ENCODE results near the gene GNAZ.

- TF ChIP-seq CTCF (IDR thresholded peaks at IDR 0.05; ENCODE audit: insufficient read depth, low read length) (no peak), POLR2AphosphoS5 (IDR thresholded peaks at IDR 0.05; ENCODE audit: low read depth) (no peak), REST (IDR thresholded peaks at IDR 0.05; ENCODE audit: insufficient replicate concordance, low read depth) (no peak), SPI1 (IDR thresholded peaks at IDR 0.05; ENCODE audit: borderline replicate concordance, low read depth) (no peak), GABPA (IDR thresholded peaks at IDR 0.05; ENCODE audit: low read depth) (no peak)
These were observed 57.5 kb downstream of the GNAZ start for GRCh38 chr22:23127788-23128187.

Data from HL-60 (cell line).